ENCODE measurements around the gene ZCCHC14.
"Not testable (repeated sequence)": the region's sequence is repeated elsewhere in the genome, so short reads cannot be mapped to it uniquely, and the experiment has no call there.

The ZCCHC14 gene

GRCh38 chr16:87376660-87377059 lies 116.2 kb downstream of the ZCCHC14 start:
- DNase-seq: no peak

DNA sequence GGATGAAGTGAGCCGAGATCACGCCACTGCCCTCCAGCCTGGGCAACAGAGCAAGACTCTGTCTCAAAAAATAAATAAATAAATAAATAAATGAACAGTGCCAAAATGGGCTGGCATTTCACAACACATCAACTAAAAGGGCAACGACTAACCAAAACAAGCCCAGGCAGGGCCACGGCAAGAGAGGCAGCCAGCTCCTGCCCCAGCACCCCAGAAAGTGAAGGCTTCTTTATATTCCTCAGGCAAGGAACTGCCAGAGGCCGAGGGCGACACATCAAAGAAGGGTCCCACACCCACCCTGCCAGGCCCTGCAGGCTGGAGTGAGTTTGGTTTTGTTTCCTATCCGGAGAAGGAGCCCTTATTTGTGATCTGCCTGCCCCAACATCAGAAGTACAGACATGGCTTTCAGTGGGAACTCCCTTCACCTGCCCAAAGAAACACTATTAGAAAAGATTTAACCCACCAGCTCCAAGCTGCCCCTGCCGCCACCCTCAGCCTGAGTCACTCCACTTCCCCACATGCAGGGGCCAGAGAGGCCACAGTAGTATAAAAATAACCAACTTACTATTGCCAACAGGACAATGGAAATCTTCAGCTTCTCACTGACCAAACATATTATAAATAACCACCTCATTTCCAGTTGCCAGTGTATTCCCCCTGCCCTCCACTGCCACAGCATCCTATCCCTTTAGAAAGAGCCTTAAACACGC lies 117.2 kb downstream of the ZCCHC14 start:
- DNase-seq: no peak

DNA sequence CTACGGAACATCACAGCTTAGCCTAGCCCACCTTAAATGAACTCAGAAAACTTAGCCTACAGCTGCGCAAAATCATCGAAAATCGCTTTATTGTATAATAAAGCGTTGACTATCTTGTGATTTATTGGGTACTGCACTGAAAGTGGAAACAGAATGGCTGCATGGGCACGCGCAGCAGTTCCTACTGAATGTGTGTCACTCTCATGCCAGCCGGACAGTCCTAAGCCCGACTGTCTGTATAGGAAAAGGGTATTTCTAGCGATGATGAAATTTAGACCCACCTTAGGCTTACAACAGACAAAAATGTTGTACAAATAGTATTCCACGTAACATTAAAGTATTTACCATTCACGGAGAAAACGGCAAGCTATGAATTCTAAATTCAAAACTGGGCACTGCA lies 118.5 kb downstream of the ZCCHC14 start:
- no peak for DNase-seq

GRCh38 chr16:87372305-87372704 lies 120.5 kb downstream of the ZCCHC14 start:
- DNase-seq: no peak

DNA sequence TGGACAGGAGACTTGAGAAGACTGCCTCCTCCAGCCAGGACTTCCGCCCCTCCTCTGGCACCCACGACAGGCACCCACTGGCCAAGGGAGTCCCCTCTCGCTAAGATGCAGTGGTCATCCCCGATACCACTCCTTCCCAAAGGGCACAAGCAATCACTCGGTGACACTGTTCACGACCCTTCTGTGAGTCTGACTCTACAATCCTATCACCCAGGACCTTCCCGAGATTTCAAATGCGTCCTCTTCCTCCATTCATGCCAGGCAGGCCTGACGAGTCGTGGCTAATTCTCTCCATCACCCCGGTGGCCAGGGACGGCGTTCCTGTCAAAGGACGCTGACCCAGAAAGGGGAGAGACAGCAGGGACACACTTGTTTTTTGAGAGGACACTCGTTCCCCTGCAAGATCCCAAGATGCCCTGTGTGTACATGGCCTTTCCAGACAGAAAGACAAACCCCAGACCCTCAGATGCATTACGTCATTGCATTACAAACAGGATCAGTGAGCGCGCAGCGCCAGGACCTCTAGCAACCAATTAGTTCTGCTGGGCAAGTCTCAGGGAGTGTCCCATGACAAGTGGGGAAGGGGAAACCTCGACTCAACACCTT lies 121.5 kb downstream of the ZCCHC14 start:
- DNase-seq: no peak

DNA sequence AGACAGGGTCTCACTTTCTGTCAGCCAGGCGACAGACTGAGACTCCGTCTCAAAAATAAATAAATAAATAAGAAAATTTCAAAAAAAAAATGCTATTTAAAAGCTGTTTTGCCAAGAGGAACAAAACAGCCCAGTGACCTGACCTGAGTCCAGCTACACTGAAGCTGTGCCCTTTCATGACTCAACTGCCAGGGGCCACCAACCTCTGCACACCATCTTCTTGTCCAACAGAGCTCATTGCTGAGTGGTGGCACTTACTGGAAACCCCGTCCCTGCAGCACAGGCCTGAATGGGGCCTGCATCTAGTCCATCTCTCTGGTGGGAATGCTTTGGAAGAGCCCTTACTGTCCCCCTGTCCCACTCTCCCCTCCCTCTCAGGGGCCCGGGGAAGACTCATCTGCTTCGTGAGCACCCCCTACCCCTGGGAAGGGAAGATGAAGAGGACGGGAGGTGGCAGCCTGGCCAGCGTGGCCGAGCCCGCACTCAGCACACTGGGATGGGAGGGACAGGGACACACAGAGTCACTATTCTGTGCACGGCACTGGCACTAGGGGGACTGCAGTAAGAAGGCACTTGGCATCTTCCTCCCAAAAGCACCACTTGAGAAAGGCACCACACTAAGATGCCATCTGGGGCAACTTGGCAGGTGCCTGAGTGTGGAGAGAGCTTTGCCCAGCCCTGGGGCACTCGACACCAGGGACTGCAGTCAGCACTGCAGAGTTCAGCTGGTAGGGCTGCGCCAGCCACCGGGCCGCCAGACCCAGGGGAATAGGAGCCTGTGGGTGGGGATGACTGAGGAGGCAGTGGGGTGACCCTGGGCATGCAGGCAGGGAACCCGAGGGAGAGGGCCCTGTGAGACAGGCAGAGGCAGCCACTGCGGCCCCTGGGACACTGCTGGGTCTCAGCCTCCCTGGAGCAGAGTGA lies 122.8 kb downstream of the ZCCHC14 start:
- no peak for DNase-seq

GRCh38 chr16:87369117-87369765 lies 123.6 kb downstream of the ZCCHC14 start:
- DNase-seq: no peak

DNA sequence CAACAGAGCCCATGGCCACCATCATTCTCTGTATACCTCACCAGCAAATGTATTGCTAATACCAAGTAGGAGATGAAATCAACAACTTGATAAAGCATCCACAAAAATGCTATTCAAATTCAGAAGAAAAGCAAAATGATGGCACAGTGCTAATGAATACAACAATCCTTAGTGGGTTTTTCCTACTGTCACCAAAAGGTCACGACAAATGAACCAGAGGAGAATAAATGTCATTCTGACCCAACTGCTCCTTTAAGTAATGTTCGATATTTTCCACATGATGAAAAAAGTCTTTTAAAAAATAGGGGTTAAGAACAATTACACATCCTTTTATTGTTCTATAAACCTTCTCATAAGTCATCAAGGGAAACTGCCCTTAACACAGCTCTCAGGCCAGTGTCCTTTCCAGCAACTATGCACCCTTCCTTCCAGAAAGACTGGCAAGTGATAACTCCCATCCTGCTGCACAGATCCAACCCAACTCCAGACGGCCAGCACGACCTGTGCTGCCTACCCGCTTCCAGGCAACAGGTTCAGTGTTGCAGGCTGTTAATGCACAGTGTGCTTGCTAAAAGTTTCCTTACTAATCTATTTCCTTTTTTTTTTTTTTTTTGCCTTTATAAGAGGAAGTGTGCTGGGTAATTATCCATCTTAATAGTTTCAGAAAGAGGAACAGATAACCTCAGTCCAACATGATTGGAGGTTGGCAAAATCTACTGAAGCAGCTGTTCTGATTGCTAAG lies 124.6 kb downstream of the ZCCHC14 start:
- no peak for DNase-seq

DNA sequence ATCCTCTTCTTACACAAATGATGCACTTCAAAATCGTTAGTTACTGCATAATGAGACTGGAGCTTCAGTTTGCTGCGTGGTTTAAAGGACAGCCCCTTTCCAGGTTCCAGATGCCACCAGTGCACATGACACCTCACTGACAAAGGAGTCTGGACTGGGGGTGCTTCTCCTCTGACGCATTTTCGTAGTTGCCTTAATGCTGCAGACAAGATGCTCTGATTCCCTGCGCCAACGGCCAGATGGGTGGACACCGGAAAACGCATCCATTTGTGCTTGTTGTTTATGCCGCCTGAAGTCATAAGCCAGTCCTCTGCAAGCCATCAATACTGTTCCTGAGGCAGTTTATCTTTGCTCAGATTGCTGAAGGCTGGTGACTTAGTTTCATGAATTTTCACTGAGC lies 125.3 kb downstream of the ZCCHC14 start:
- DNase-seq: no peak

- DNase-seq: no peak
Measured at GRCh38 chr16:87366930-87367329, 125.9 kb downstream of the ZCCHC14 start.

DNA sequence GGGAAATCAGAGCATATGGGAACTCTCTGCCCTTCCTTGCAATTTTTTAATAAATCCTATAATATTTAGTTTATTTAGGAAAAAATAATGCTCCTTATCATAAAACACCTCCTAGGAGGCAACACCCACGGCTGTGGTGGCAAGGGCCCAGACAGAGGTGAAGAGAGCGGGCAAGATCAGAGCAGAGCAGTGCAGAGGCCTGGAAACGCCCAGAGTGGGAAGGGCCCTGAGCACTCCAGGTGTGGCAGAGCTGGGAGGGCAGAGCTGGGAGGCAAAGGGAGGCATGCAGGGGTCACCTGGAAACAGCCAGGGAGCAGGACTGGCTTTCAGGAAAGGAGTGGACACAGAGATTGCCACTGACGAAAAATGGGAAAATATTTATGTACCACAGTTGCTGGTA lies 126.5 kb downstream of the ZCCHC14 start:
- DNase-seq: no peak

DNA sequence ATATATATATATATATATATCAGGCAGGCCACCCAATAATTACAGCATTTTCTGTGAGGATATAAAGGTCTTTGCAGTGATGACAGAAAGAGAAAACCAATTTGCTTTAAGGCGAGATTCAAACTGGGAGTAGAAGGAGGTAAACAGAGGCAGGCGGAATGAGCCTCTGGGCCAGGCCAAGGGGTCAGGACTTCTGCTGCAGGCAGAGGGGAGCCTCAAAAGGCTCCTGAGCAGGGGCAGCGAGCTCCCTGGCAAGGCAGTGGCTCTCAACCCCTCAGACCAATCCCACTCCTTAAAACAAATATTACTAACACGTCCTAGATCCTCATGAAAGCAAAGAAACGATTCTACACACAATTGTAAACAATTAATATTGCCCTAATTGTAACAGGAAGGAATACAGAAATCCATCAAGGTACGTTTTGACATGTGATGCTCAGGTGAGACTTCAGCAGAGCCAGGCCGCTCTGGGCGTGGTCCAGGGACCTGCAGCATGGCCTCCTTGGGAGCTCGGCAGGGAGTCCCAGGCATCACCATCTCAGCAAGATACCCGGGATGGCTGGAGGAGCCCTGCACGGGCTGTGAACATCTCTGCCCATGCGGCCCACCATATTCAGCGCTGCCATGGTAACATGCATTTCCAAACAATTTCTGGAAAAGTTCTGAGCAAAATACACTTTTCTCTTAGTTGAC lies 127.7 kb downstream of the ZCCHC14 start:
- no peak for DNase-seq

DNA sequence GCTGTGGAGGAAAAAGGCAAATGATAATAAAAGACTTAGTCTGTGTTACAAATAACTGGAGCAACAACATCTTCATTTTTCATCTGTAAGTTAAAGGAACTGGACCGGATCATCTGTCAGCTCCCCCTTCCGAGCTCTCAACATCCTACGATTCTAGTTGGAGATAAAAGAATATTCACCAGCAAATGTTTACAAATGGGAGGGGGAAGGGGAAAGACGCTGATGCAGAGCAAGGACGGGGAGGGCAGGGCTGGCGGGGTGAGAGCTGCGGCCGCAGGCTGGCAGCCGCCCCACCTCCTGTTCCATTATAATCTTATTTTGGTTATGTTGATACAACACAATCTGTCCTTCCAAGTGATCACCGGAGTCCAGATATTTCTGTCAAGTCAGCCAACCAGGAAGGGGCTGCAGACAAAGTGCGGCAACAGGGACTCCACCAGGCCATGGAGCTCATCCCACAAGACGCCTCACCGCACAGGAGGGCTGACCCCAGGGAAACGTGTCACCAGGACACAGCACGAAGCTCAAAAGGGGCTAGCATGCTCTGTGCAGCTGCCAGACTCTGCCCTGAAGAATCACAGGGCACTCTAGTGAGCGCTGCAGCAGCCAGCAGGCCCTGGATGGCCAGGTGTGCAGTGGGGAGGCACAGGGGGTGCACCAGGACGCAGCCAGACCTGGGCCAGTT lies 128.9 kb downstream of the ZCCHC14 start:
- no peak for DNase-seq

DNA sequence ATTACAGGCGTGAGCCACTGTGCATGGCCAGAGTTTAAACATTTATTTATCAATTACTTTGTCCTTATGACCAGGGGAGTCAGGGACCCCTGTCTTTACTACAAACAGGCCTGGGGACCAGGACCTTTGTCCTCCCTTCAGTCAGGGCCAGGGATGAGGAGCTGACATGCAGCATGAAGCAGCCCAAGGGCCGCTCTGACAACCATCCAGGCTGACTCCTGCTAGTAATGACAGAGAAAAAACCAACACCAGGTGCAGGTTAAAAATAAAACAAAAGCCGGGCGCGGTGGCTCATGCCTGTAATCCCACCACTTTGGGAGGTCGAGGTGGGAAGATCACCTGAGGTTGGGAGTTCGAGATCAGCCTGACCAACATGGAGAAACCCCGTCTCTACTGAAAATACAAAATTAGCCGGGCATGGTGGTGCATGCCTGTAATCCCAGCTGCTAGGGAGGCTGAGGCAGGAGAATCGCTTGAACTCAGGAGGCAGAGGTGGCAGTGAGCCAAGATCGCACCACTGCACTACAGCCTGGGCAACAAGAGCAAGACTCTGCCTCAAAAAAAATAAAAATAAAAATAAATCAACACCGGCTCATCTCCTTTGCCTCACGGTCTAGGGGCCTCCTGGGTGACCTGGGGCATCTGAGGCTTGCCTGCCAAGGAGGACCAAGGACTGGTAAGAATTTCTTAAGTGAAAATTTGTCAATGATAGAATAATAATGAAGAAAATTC lies 129.8 kb downstream of the ZCCHC14 start:
- not testable (repeated sequence) for DNase-seq

DNA sequence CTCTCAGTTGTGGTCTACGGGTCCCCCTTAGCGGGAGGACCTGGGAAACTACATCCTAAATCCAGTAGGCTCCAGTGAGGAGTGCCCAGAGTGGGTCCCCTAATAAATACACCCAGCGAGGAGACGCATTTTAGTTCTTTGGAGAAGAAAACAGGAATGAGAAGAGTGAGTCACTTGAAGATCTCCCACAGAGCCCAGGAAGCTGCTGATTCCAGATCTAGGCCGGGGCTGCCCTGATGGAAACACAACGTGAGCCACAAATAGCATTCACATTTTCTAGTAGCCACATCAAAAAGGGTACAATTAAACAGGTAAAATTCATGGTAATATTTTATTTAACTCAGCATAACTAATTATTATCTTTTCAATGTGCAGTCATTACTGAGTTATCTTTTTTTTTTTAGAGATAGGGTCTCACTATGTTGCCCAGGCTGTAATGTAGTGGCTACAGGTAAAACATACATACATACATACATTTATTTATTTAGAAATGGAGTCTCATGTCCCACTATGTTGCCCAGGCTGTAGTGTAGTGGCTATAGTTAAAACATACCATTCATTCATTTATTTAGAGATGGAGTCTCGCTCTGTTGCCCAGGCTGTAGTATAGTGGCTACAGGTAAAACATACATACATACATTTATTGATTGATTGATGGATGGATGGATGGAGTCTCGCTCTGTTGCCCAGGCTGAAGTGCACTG lies 130.8 kb downstream of the ZCCHC14 start:
- no peak for DNase-seq

GRCh38 chr16:87360862-87361610 lies 131.8 kb downstream of the ZCCHC14 start:
- DNase-seq: no peak

- DNase-seq: no peak
Measured at GRCh38 chr16:87359121-87359520, 133.7 kb downstream of the ZCCHC14 start.

DNA sequence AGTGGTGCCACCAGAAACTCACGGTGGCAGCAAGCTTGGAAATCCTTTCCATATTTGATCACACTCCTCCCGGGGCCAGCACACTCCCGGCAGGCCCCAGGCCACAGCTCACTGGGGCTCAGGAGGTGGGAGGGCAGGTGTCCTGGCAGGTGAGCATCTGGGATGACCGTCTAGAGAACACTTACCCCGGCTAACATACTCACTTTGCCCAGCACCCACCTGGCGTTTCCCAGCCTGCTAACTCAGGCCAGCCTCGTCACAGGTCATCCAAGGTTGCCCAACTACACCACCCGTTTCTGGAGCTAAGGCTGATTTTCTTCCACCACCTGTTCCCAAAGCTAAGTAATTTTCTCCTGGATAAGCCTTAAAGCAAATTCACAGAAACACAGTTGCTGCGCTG lies 134.1 kb downstream of the ZCCHC14 start:
- DNase-seq: no peak

DNA sequence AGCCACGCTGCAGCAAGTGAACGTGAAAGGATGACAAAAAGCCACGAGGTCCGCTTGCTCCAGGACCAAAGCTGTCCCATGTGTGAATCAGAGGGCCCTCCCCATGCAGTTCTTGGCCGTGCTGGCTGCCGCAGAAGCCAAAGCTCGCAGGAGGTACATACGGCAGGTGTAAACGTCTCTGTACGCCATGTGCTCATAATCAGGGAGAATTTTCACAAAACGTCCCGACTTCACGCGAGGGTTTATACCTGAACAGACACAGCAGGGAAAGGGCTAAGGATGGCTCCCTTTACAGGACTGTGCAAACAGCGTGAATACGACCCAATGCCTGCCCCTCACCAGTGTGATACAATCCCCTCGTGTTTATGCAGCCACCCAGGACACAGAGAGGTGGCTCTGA lies 134.6 kb downstream of the ZCCHC14 start:
- no peak for DNase-seq
